Skeletal muscle satellite cell (primary cell): ENCODE measurements around the gene SORCS1.

Experiments
- H3K27me3 ChIP-seq: 2 replicates; pipeline ENCODE4 v1.7.0; 2013; ENCODE audit warnings: low read length; ENCODE audit not compliant: control insufficient read depth, insufficient read depth
- H3K36me3 ChIP-seq: 2 replicates; pipeline ENCODE4 v1.7.0; 2013; ENCODE audit warnings: mild to moderate bottlenecking, control low read depth, low read length; ENCODE audit not compliant: insufficient read depth
- H3K4me1 ChIP-seq: 2 replicates; pipeline ENCODE4 v1.7.0; 2013; ENCODE audit warnings: low read length; ENCODE audit not compliant: control insufficient read depth, insufficient read depth
- H3K4me2 ChIP-seq: 2 replicates; pipeline ENCODE4 v1.7.0; 2013; ENCODE audit warnings: mild to moderate bottlenecking, low read length
- H3K4me3 ChIP-seq: 2 replicates; pipeline ENCODE4 v1.7.0; 2013; ENCODE audit warnings: low read length
- H3K9ac ChIP-seq: 2 replicates; pipeline ENCODE4 v1.7.0; 2013; ENCODE audit warnings: mild to moderate bottlenecking, low read depth, low read length, moderate library complexity
- H3K9me3 ChIP-seq: replicated peaks from 2 replicates; pipeline ENCODE4 v1.7.0; 2013; ENCODE audit warnings: mild to moderate bottlenecking, control low read depth, low read length

SORCS1 gene

DNA sequence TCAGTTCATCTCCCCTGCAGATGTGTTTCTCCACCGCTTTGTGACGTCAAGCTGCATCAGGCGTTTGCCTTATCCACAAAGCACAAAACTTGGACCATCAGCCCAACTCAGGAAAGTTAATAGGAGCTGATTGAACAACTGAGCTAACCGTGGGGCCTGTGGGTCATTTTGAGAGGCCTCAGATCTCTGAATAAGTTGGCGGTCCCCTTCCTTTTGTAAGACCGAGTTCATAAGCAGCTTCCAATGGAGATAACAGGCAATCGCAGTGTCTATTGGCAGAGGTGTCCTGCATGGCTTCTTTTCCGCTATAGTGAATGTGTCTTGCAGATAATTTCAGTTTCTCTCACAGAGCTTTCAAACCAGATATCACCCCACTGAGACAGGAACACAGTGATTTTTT lies 154.0 kb downstream of the SORCS1 start:
- no peak overlapping the region for H3K9ac ChIP-seq
- H3K27me3 ChIP-seq = no peaks in the 10 kb centered on the region
- H3K4me1 ChIP-seq = no peaks in the 10 kb centered on the region
- no peaks in the 10 kb centered on the region for H3K9me3 ChIP-seq
- no peaks in the 10 kb centered on the region for H3K36me3 ChIP-seq
- H3K4me2 ChIP-seq = no peak overlapping the region
- H3K4me3 ChIP-seq = no peak overlapping the region

DNA sequence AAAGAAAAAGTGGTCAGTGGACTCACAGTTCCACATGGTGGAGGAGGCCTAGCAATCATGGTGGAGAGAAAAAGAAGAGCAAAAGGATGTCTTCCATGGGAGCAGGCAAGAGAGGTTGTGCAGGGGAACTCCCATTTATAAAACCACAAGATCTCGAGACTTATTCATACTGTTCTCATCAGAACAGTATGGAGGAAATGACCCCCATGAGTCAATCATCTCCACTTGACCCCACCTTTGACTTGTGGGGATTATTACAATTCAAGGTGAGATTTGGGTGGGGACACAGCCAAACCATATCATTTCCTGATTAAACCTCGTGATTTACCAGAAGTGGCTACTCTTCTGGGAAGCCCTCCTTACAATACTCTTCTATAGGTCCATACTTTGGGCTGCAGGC lies 160.1 kb downstream of the SORCS1 start:
- Histone ChIP-seq H3K36me3 (no peaks in the 10 kb centered on the region), H3K4me1 (no peaks in the 10 kb centered on the region), H3K4me2 (no peak overlapping the region)

DNA sequence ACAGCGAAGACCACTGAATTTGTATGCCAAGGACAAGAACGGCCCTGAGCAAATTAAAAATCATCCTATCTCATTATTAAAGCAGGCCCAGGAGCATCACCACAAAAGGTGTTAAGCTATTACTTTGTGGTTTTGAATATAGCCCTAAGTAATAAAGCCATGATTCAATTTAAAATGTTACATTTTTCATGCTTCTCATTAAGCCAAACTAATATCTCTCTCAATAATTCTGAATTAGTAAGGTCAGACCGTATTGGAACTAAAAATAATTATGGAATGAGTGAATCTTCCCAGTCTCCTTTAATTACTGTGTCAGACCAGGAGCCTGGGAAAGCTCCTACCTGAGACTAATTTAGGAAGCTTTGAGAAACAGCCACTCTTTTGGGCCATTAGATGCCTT lies 162.4 kb downstream of the SORCS1 start:
- no peaks in the 10 kb centered on the region for H3K4me1 ChIP-seq
- no peak overlapping the region for H3K4me2 ChIP-seq
- H3K9ac ChIP-seq = no peak overlapping the region
- no peaks in the 10 kb centered on the region for H3K36me3 ChIP-seq
- no peak overlapping the region for H3K4me3 ChIP-seq
- H3K9me3 ChIP-seq = no peaks in the 10 kb centered on the region
- H3K27me3 ChIP-seq = no peaks in the 10 kb centered on the region

More for the DNA sequence above, 160.1 kb downstream of the SORCS1 start:
- Histone ChIP-seq H3K4me3 (no peak overlapping the region), H3K9me3 (no peaks in the 10 kb centered on the region), H3K9ac (no peak overlapping the region), H3K27me3 (no peaks in the 10 kb centered on the region)

DNA sequence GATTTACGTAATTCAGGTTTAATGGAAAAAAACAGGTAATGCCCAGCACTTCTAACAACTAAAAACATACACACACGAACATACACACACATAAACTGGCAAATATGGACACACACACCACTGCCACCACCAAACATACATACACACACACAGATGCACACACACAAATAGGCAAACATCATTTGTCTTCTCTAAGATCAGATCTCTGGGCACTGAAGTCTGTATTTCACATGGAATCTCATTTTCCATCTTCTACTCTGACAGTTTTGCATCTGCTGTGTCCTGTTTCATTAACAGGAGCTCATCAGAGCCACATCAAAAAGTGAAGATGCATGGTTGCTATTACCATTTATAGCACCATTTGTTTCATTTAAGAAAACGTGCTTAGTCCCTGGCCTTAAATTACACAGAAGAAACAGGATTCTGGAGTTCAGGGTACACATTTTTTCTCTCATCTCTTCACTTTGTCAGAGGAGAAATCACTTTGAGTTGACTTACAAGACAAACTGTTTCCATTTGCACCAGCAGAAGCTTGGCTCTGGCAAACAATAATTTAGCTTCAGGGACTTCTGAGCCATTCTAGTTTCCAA lies 165.3 kb downstream of the SORCS1 start:
- no peak overlapping the region for H3K4me2 ChIP-seq
- no peak overlapping the region for H3K9ac ChIP-seq
- H3K9me3 ChIP-seq = no peaks in the 10 kb centered on the region
- no peaks in the 10 kb centered on the region for H3K36me3 ChIP-seq
- no peaks in the 10 kb centered on the region for H3K27me3 ChIP-seq
- no peaks in the 10 kb centered on the region for H3K4me1 ChIP-seq
- H3K4me3 ChIP-seq = no peak overlapping the region

DNA sequence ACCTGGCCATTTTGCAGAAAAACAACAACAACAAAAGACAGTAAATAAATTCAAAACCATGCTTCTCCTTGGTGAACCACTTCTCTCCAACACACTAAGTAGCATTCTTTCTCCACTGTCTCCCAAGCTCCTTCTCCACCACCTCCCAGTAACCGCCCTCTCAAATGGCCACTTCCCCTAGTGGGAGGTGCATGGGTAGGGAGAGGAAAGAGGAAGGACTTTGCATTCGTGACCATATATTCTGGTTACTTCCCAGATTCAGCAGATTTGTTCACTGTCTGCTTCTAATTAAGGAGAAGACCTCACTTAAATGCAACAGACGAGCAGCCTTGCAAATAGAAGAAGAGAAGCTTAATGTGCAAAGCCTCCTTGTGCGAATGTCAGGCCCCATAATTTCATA lies 166.8 kb downstream of the SORCS1 start:
- H3K36me3 ChIP-seq = no peaks in the 10 kb centered on the region
- H3K4me2 ChIP-seq = no peak overlapping the region
- no peak overlapping the region for H3K9ac ChIP-seq
- no peaks in the 10 kb centered on the region for H3K27me3 ChIP-seq
- H3K4me3 ChIP-seq = no peak overlapping the region
- H3K4me1 ChIP-seq = no peaks in the 10 kb centered on the region
- H3K9me3 ChIP-seq = no peaks in the 10 kb centered on the region

DNA sequence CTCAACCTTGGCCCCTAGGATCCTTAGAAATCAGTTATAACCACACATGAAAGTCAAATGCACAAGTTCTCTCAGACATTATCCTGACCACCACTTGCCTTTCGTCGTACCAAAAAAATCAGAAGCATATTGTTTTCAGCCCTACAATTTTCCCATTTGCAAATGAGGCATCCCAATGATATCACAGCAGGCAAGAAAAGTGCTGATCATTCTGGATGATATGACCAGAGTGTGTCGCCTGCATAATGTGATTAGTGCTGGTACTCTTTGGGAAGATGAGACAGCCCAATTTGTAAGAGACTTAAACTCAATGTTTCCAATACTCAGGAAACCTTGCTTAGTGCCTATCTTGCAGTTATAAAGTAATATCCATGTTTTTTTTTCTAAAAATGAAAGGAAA lies 168.0 kb downstream of the SORCS1 start:
- Histone ChIP-seq H3K36me3 (no peaks in the 10 kb centered on the region), H3K9me3 (no peaks in the 10 kb centered on the region), H3K27me3 (no peaks in the 10 kb centered on the region), H3K9ac (no peak overlapping the region), H3K4me3 (no peak overlapping the region), H3K4me1 (no peaks in the 10 kb centered on the region), H3K4me2 (no peak overlapping the region)

DNA sequence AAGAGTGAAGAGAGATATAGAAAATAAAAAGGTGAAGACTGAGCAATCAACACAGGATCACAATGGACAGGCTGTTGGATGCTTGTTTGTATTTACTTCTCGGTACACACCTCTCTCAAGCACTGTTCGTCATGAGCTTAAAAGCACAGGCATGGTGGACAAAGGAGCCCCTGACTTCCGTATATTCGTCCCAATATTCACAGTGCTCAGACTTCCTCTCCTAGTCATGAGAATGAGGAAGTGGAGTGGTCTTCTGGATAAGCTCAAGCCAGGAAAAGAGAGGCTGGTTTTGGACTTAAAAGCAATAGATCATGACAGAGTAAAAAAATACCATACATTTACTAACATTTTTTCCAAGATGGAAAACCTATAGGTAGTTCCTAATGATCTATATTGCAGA lies 172.5 kb downstream of the SORCS1 start:
- Histone ChIP-seq H3K4me1 (no peaks in the 10 kb centered on the region), H3K27me3 (no peaks in the 10 kb centered on the region), H3K9ac (no peak overlapping the region), H3K9me3 (peaks cover 3% of the 10 kb centered on the region), H3K36me3 (no peaks in the 10 kb centered on the region), H3K4me2 (no peak overlapping the region), H3K4me3 (no peak overlapping the region)

DNA sequence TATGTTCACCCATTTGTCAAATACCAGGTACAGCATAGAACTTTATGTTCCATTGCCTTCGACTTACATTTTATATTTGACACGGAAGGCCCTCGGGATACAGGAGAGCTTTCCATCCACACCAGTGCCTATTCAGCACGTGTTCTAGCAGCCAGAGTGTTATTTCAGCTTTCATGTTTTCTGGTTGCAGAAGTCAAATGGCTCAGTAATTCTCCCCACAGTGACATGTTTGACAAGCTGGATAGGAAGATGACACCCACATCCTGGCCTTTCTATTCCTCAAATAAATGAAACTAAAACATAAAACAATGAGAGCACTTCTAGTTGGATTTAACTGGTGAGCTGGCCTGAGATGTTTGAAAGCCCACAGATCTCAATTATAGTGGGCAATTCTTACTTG lies 173.4 kb downstream of the SORCS1 start:
- H3K4me2 ChIP-seq = no peak overlapping the region
- no peaks in the 10 kb centered on the region for H3K4me1 ChIP-seq
- H3K9ac ChIP-seq = no peak overlapping the region
- no peaks in the 10 kb centered on the region for H3K27me3 ChIP-seq
- H3K36me3 ChIP-seq = no peaks in the 10 kb centered on the region
- no peak overlapping the region for H3K4me3 ChIP-seq
- H3K9me3 ChIP-seq = peaks cover 3% of the 10 kb centered on the region

DNA sequence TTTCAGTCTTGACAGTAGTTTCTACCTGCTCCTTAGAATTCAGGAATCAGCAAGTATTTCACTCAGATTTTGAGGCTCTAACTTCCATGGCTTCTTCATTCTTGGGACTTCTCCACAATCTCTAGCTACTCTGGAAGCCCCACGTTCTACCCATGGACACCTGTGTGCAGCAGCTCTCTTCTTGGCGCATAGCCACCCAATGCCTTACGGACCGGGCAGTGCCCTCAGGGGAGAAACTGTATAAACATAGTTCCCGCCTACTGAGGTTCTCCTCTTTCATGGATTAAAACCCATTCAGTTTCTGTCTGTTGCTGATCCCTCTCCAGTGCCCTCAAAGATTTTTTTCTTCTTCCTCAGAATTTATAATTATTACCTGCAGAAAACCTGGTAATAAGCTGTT lies 177.1 kb downstream of the SORCS1 start:
- H3K4me2 ChIP-seq = no peak overlapping the region
- H3K9me3 ChIP-seq = peaks cover 3% of the 10 kb centered on the region
- no peak overlapping the region for H3K9ac ChIP-seq
- H3K4me3 ChIP-seq = no peak overlapping the region
- no peaks in the 10 kb centered on the region for H3K36me3 ChIP-seq
- H3K4me1 ChIP-seq = no peaks in the 10 kb centered on the region
- no peaks in the 10 kb centered on the region for H3K27me3 ChIP-seq

DNA sequence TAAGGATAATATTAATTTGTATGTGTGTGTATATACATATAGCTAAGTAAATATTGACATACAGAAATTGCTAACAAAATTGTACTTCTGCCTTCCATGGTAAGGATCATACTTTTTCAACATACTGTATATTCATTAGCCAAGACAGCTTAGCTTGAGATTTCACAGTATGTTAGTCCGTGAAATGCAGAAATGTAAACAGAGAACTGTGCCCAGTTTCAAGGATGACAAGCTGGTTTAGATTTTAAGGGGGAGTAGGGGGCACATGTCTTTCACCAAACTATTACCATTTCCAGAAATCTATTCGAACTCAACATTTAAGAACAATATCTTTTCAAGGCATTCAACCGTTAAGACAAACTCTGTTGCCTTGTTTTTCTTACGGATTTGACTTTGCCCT lies 182.2 kb downstream of the SORCS1 start:
- no peak overlapping the region for H3K9ac ChIP-seq

DNA sequence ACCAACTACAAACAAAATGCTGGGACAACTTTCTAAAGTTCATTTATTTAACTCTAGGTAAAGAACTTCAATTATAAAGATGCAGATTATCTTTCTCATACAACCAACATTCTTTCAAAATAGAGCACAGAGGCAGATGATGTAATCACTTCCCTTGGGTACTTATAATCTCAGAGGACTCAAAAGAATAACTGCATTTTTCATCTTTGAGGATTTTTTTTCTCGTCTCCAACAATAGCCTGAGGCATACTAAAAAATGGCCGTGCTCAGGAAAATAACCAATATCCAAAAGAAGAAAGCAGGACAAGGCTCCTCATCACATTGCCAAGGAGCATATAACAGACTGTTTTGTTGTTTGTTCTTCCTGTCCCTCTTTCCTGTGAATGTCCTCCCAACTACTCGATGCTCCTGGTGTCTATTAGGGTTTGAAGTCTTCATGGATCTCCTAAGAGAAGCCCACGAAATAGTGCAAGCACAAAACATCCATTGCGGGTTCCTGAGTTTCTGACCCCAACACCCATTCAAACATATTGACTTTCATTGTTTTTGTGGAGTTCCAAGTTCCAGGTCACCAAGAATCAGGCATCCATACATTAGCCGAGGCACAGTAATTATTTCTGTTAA lies 182.9 kb downstream of the SORCS1 start:
- H3K36me3 ChIP-seq = no peaks in the 10 kb centered on the region
- H3K4me3 ChIP-seq = no peak overlapping the region
- H3K9ac ChIP-seq = no peak overlapping the region
- no peaks in the 10 kb centered on the region for H3K4me1 ChIP-seq
- no peak overlapping the region for H3K4me2 ChIP-seq
- no peaks in the 10 kb centered on the region for H3K9me3 ChIP-seq
- H3K27me3 ChIP-seq = no peaks in the 10 kb centered on the region

More for the DNA sequence above, 182.2 kb downstream of the SORCS1 start:
- H3K36me3 ChIP-seq = no peaks in the 10 kb centered on the region
- peaks cover under 1% of the 10 kb centered on the region for H3K9me3 ChIP-seq
- H3K27me3 ChIP-seq = no peaks in the 10 kb centered on the region
- H3K4me2 ChIP-seq = no peak overlapping the region
- no peaks in the 10 kb centered on the region for H3K4me1 ChIP-seq
- no peak overlapping the region for H3K4me3 ChIP-seq
